ENCODE measurements around the gene ASS1.

Gene ASS1

GRCh38 chr9:130500340-130501180, 55.8 kb downstream of the ASS1 start:
- DNase-seq: no peak

GRCh38 chr9:130501639-130502038, 56.9 kb downstream of the ASS1 start:
- no peak for DNase-seq

GRCh38 chr9:130508218-130508617, 63.5 kb downstream of the ASS1 start:
- DNase-seq: no peak

GRCh38 chr9:130512199-130512598, 67.4 kb downstream of the ASS1 start:
- DNase-seq: no peak

GRCh38 chr9:130513078-130513477, 68.3 kb downstream of the ASS1 start:
- no peak for DNase-seq

- DNase-seq: no peak
Observed at GRCh38 chr9:130518233-130518632, 73.5 kb downstream of the ASS1 start.

GRCh38 chr9:130518943-130519799, 74.4 kb downstream of the ASS1 start:
- no peak for DNase-seq

- DNase-seq: no peak
Observed at GRCh38 chr9:130519927-130520326, 75.2 kb downstream of the ASS1 start.

GRCh38 chr9:130521715-130522114, 77.0 kb downstream of the ASS1 start:
- no peak for DNase-seq

GRCh38 chr9:130522233-130522808, 77.6 kb downstream of the ASS1 start:
- no peak for DNase-seq

- DNase-seq: no peak
Observed at GRCh38 chr9:130523921-130524320, 79.2 kb downstream of the ASS1 start.

GRCh38 chr9:130526193-130526853, 81.6 kb downstream of the ASS1 start:
- no peak for DNase-seq

- DNase-seq: no peak
Observed at GRCh38 chr9:130526854-130527650, 82.3 kb downstream of the ASS1 start.

GRCh38 chr9:130527651-130528310, 83.0 kb downstream of the ASS1 start:
- no peak for DNase-seq

- no peak for DNase-seq
Observed at GRCh38 chr9:130528674-130529073, 83.9 kb downstream of the ASS1 start.

GRCh38 chr9:130530938-130531337, 86.2 kb downstream of the ASS1 start:
- DNase-seq: no peak

- no peak for DNase-seq
Observed at GRCh38 chr9:130531670-130532069, 86.9 kb downstream of the ASS1 start.

- DNase-seq: no peak
Observed at GRCh38 chr9:130532426-130533080, 87.8 kb downstream of the ASS1 start.

GRCh38 chr9:130535818-130536521, 91.2 kb downstream of the ASS1 start:
- DNase-seq: no peak

GRCh38 chr9:130536701-130537107, 91.9 kb downstream of the ASS1 start:
- no peak for DNase-seq
